Activated CD4-positive, alpha-beta T cell treated with anti-CD3 and anti-CD28 coated beads, Interleukin-2, amount 50 U/mL, for 48 hours (primary cell): ENCODE results near the gene RIT1.

Experiments used
- DNase-seq, 2 experiments: peaks; one replicate each; pipeline ENCODE4 v3.0.0-alpha.2; 2020

The RIT1 gene

DNA sequence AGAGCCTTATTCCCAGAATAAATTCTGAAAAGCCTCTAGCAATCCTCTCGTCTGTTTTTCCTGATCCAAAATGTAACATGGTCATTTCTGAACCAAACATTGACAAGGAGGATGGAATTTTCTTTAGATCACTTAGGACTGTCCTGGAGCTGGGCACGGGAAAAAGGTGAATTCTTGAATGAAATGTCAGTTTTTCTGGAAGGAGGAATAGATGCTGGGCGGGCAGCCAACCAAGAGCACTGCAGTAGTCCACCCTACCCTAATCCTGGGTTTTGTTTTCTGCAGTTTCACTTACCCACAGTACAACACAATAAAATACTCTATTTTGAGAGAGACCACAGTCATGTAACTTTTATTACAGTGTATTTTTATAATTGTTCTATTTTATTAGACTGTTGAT, 20.9 kb downstream of the RIT1 start:
- no peak for DNase-seq

GRCh38 chr1:155889566-155889965, 21.6 kb downstream of the RIT1 start:
- DNase-seq = no peak

DNA sequence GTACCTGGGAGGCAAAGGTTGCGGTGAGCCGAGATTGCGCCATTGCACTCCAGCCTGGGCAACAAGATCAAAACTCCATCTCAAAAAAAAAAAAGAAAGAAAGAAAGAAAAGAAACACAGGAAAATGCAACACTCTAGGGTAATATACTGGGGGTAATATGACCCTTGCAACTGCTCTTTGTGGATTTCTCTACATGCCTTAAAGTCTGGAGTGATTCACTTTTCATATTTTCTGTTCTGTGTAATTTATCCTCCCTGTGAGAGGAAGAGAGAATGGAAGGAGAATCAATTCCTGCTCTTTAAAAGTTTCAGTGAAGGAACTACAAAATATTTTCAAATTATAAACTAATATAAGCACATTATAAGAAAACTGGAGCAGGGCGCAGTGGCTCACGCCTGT, 22.7 kb downstream of the RIT1 start:
- no peak for DNase-seq

- DNase-seq = no peak
These were observed 26.2 kb downstream of the RIT1 start for GRCh38 chr1:155884982-155885381.

- DNase-seq = no peak
These were observed 26.9 kb downstream of the RIT1 start for GRCh38 chr1:155884031-155884960.

- DNase-seq = no peak
These were observed 28.4 kb downstream of the RIT1 start for GRCh38 chr1:155882766-155883165.

DNA sequence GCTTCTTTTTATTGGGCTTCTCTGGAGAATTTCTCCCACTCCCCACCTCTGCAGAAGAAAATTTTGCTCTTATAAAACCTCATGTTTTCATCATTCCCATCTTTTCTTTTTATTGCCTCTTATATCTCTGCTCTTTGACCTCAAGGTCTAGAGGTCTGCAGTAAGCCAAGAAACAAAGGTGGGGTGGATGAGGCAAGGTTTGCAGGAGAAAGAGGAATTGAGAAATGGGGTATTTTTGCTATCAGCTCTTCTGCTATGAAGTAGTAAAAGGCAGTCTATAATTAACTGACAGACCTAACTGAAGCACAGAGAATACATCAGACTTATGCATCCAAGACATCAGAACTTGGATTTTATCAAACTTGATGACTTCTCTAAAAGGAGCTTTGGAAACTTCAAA, 28.9 kb downstream of the RIT1 start:
- DNase-seq = no peak

GRCh38 chr1:155880950-155881349, 30.2 kb downstream of the RIT1 start:
- DNase-seq = no peak

- no peak for DNase-seq
These were observed 30.9 kb downstream of the RIT1 start for GRCh38 chr1:155880251-155880650.

DNA sequence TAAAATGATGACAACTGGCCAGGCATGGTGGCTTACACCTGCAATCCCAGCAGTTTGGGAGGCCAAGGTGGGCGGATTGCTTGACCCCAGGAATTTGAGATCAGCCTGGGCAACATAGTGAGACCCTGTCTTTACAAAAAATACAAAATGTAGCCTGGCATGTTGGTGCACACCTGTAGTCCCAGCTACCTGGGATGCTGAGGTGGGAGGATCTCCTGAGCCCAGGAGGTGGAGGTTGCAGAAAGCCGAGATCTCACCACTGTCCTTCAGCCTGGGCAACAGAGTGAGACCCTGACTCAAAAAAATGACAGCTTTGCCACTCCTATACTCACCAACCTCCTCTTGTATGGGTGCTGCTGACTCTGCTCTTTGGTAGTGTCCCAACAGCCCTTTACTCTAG, 33.2 kb downstream of the RIT1 start:
- DNase-seq = no peak

GRCh38 chr1:155873860-155874259, 37.3 kb downstream of the RIT1 start:
- no peak for DNase-seq

DNA sequence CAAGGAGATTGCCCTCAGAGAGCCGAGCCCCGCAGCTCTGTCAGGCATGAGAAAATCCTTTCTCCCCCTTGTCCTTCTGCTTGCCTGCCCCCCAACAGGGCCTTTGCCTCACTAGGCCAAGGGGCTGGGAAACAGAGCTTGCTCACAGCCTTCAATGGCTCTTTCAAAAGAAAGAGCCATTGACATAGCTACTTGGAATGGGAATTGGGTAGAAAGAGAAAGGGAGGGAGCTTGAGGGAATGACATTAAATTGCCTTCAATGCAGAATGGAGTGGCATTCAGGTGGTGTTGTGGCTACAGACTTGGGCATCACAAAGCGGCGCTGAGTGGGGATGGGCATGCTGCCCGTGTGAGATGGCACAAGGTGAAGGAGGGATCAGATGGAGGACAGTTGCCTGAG, 38.6 kb downstream of the RIT1 start:
- no peak for DNase-seq

GRCh38 chr1:155871390-155871789, 39.8 kb downstream of the RIT1 start:
- no peak for DNase-seq

DNA sequence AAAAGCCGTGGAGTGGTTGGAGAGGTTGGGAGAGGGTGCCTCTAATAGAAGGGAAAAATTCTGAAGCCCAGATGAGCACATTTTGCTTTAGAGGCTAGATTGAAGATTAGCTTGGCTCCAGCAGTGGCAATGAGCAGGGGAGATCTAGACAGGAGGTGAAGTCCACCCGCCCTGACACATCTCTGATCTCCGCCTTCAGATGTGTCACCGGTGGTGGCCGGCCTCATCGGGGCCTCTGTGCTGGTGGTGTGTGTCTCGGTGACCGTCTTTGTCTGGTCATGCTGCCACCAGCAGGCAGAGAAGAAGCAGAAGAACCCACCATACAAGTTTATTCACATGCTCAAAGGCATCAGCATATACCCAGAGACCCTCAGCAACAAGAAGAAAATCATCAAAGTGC, 43.4 kb downstream of the RIT1 start:
- DNase-seq = no peak

GRCh38 chr1:155864393-155864792, 46.8 kb downstream of the RIT1 start:
- DNase-seq = no peak

GRCh38 chr1:155861896-155862295, 49.3 kb downstream of the RIT1 start:
- DNase-seq = no peak

- DNase-seq = no peak
These were observed 50.1 kb downstream of the RIT1 start for GRCh38 chr1:155860970-155861510.

GRCh38 chr1:155859881-155860871, 51.0 kb downstream of the RIT1 start:
- peak; percentile 59 to 71 for DNase-seq

- DNase-seq = peak; percentile 98
These were observed 51.8 kb downstream of the RIT1 start, which contains the start of gene SYT11 for GRCh38 chr1:155859234-155859829. Gene SYT11, plus strand, starts transcription at chr1:155859567. Its CDS starts 195 bp downstream, at chr1:155859762.

DNA sequence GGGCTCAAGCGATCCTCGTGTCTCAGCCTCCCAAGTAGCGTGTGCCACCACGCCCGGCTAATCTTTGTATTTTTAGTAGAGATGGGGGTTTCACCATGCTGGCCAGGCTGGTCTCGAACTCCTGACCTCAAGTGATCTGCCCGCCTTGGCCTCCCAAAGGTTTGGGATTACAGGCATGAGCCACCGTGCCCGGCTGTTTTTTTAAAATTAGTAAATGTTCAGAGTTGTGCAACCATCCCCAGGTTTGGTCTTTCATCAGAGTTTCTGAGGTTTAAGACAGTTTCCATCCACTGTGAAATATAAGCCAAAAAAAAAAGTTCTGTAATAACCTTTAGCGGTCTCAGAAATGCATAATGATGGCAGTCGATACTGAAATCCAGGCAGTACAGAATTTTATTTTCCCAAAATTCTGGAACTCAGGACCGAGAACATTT, 52.3 kb downstream of the RIT1 start:
- peak; percentile 47 to 59 for DNase-seq

- DNase-seq = peak; percentile 87 to 91
These were observed 53.9 kb downstream of the RIT1 start, which contains the start of gene GON4L for GRCh38 chr1:155856975-155857930. Gene GON4L, minus strand, starts transcription at chr1:155857214. Its CDS starts 3,434 bp downstream, at chr1:155853780.
